Measurements from ENCODE around the gene C18orf63.
"Not testable (repeated sequence)": the region's sequence is repeated elsewhere in the genome, so short reads cannot be mapped to it uniquely, and the experiment has no call there.

The C18orf63 gene

DNA sequence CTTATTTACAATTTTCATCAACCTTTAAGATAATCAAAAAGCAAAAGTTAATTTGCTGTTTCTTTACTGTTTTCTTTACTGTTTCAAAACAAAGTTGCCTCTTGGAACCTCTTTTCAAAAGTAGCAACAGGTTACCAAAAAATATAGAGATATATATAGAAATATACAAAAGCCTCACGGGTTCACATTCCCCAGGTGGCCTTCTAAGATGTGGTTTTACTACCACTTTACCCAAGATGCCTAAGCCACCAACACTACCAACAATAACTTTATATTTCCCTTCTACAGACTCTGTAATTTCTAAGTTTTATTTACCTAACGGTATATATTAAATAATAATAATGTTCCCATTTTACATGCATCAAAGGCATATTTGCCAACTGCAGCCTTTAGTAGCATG is 28.8 kb upstream of the C18orf63 start:
- DNase-seq = no peak

GRCh38 chr18:74288041-74288440 is 27.6 kb upstream of the C18orf63 start:
- no peak for DNase-seq

- DNase-seq = no peak
Measured at GRCh38 chr18:74288730-74289129, 26.9 kb upstream of the C18orf63 start.

DNA sequence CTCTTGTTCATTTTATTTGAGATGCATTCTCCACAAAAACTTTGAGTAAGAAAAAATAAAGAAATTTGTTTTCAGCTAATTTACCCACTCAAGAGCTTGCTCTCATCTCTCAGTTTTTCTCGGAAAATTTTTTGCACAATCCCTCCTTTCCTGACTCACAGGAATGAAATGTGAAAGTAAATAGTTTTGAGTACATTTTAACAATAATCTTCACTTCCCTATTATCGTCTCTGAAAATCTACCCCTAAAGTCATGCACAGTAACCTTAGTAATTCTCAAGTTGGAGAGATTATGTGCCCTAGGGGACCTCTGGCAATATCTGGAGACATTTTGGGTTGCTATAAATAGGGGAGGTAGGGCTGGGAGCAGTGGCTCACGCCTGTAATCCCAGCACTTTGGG is 26.5 kb upstream of the C18orf63 start:
- DNase-seq = no peak

- no peak for DNase-seq
Measured at GRCh38 chr18:74290021-74290420, 25.6 kb upstream of the C18orf63 start.

DNA sequence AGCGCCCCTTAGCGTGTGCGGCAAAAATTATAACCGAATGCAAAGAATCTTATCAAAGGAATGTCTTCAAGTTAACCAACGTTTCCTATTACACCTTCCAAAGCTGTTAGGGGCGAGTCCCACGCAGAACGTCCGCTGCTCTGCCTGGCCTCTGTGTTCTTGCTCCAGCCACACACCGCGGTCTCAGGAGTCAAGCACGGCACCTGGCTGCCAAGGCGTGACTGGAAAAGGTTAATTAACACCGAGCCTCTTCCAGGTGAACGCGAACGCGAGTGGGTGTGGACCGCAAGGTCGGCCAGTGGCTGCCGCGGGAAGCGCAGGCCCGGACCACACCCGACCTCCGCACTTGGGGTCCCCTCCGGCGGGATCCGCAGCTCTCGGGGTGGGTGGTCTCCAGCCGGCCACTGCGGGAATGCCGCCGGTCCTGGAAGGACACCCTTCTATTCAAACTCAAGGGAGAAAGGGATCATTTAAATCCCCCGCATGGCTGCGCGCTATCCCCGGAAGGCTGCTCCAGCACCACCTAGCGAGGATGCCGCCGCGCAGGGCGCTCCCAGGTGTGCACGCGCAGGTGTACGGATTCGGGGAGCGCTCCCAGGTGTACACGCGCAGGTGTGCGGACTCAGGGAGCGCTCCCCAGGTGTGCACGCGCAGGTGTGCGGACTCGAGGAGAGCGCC is 24.7 kb upstream of the C18orf63 start:
- DNase-seq = no peak

- DNase-seq = no peak
Measured at GRCh38 chr18:74291472-74291770, 24.2 kb upstream of the C18orf63 start.

DNA sequence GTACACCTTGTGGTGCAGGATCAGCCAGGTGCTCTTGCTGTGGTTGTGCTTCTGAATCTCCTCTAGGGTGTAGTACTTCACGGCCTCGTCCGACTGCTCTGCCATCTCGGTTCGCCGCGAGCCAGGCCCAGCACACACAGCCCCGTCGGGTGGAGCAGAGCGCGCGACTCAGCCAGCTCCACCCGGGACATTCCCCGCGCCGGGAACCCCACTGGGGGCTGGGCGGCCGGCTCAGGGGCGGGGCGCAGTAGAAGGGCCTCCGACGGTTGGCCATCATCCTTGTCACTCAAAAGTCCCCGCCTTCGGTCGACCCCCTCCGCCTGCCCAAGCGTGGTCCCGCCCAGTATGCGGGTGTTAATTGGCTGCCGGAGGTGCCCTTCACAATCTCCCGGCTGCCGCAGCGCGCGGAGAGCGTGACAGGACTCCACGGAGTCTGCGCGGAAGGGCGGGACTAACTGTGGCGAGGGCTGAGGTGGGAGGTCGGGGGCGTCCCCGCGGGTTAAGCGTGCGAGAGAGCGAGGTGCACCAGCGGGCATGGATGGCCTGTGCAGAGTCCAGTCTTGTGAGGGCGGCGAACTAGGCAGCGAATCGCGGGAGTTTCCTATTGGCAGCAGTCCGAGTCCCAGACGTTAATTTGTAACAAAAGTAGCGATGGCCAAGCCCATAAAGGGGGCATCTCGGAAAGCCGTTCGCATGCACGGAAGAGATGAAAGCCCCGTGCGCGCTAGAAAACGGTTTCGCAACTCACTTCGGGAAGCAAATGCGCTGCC is 23.7 kb upstream of the C18orf63 start, which contains the start of gene CYB5A:
TSS of gene CYB5A (minus strand) at position 193 of the 770 bp plus-strand sequence. CDS start at position 105, 88 bp downstream.
- DNase-seq = peak; percentile 81 to 97

- DNase-seq = no peak
Measured at GRCh38 chr18:74292541-74292858, 23.1 kb upstream of the C18orf63 start.

DNA sequence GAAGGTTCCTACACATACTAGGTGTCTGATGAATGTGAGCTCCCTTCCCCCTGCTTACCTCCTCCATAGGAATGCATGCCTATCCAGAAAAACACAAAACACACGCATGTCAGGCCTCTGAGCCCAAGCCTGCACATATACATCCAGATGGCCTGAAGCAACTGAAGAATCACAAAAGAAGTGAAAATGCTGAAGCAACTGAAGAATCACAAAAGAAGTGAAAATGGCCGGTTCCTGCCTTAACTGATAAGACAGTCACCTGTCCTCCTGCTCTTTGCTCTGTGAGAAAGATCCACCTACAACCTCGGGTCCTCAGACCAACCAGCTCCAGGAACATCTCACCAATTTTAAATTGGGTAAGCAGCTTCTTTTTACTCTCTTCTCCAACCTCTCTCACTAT is 22.7 kb upstream of the C18orf63 start:
- DNase-seq = not testable (repeated sequence)

DNA sequence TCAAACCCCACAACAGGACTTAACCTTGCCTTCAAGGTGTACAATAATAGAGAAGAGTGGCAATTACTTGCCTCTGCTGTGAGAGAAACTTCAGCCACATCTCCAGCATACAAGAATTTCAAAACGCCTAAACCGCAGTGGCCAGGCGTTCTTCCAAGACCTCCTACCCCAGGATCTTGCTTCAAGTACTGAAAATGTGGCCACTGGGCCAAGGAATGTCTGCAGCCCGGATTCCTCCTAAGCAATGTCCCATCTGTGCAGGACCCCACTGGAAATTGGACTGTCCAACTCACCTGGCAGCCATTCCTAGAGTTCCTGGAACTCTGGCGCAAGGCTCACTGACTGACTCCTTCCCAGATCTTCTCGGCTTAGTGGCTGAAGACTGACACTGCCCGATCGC is 21.1 kb upstream of the C18orf63 start:
- no peak for DNase-seq

DNA sequence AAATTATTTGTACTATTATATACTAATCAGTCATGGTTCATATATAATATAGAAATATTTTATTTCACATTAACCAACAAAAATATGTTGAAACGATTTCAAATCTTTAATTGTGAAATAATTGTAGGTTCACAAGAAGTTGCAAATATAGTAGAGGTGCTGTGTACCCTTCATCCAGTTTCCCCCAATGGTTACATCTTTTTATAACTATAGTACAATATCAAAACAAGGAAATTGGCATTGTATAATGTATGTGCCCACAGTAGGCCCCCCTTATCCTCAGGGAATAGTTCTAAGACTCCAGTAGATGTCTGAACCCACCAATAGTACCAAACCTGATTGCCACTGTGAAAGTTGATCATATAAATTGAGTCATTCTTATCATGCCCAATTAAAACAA is 16.5 kb upstream of the C18orf63 start:
- DNase-seq = no peak

DNA sequence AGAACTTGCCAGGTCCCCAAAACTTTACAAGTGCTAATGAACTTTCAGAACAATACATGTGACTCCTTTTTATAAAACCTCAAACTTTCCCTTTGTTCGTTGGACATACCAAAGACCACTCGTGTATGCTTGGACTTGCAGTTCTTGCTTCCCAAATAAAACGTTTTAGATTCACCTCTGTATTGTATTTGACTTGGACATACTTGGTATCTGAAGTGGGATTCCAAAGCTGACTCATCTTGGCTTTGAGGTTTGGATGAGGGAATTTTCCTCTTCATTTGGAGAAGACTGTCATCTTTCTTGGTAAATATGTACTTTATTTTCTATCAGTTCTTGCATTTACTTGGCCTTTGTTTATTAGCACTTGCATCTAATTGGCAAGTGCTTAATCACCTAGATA is 15.9 kb upstream of the C18orf63 start:
- no peak for DNase-seq

DNA sequence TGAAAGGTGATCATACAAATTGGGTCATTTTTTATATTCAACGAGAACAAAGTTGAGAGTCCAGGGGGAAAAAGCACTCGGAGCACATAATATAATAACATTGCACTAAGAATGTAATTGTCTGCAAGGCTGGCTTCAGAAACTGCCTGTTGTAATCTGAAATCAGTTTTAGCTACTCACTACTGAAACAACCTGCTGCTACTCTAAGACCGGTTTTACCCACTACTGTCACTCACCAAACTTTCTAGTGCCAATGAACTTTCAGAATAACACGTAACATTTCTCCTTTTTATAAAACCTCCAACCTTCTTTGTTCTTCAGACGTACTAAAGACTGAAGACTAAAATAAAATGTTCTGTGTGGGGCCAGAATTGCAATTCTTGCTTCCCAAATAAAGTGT is 12.3 kb upstream of the C18orf63 start:
- no peak for DNase-seq

GRCh38 chr18:74303936-74304335 is 11.7 kb upstream of the C18orf63 start:
- no peak for DNase-seq

- DNase-seq = no peak
Measured at GRCh38 chr18:74310411-74310810, 5.2 kb upstream of the C18orf63 start.

DNA sequence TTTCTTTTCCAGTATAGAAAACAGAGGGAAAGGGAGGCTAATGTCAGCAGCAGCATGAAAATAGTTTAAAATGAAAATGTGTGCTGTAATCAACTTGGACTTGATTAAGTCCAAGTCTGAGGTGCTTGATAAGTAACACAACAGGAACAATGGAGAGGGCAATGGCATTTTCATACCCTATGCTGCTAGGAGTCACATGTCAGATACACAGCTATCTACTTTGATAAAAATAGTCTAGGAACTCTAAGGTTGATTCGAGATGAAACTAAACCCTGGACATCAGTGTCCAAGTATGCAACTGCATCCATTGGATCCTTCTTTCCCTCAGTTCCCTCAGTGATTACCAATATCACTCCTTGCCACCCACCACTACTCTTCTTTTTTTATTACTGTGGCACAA is 4.6 kb upstream of the C18orf63 start:
- no peak for DNase-seq

GRCh38 chr18:74314759-74315463 is 728 bp upstream of the C18orf63 start:
- DNase-seq = no peak

DNA sequence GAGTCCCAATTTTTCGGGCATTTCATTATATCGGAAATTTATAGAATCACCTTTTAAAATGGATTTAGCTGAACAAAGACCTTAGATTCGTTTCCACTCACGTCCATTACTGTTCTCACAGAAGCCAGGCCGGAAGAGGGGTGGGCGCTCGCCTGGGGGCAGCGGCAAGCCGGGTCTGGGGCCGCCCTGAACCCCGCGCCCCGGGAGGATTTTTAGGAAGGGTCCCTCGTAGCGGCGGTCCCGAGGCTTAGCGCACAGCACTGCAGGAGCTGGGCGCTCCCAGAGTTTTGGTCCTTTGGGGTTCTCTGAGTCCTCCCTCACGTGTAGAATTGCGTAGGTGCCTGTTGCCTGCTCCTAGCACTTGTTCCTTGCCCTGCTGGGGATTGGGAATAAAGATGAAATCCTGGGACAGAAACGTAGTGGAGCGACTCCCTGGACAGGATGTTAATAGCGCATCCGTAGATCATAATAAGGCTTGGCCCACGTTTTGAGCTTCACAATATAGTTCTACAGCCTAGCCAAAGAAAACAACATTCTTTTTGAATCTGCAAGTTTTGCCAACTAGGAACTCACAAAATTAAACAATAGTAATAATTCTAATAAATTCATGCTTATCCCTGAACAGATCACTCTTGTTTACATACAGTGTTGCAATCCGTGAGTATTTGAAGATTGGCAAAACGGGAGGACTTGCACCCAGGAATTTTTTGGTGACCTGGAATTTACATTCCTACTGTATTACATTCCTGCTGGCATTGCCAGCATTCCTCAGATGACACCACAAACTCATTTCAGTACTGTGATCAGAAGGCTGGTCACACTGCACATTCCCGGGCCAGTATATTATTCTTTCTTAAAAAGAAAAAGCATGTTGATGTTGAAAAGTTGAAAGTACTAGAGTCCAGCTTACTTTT is 875 bp downstream of the C18orf63 start:
- no peak for DNase-seq

DNA sequence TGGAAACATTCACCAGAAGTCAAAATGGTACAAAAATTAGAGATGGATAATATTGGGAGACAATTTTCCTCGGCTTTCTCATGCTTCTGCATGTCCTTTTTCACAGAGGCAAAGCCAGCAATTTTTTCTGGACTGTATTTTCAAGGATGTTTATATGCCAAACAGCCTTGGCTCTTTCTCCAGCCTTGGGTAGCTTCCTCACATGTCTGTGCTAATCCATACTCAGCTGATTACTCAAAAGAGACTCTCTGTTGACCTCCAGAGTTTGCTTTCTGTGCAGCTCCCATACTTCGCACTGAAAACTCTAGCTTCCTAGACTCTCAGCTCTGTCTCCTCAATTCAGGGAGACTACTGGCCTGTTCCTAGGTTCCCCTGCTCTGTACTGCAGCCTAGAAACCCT is 10.6 kb downstream of the C18orf63 start:
- DNase-seq = no peak

DNA sequence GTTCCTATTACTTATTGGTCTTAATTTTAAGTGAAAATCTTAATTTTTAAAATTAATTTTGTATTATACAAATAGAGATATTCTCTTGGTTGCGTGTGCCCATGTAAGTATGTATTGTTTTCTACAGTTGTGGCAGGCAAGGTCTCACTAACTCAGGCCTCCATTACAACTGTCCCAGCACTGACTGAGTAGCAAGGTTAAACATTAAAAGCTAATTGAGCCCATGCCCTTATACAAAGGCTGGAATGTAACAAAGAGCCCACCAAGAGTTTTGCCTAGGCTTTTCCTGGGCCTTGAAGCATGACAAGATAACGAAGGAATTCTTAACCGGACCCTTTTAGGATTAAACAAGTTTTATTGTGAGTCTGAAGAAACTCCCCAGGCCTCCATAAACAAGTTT is 11.2 kb downstream of the C18orf63 start:
- not testable (repeated sequence) for DNase-seq

- no peak for DNase-seq
Measured at GRCh38 chr18:74328206-74328605, 12.6 kb downstream of the C18orf63 start.

DNA sequence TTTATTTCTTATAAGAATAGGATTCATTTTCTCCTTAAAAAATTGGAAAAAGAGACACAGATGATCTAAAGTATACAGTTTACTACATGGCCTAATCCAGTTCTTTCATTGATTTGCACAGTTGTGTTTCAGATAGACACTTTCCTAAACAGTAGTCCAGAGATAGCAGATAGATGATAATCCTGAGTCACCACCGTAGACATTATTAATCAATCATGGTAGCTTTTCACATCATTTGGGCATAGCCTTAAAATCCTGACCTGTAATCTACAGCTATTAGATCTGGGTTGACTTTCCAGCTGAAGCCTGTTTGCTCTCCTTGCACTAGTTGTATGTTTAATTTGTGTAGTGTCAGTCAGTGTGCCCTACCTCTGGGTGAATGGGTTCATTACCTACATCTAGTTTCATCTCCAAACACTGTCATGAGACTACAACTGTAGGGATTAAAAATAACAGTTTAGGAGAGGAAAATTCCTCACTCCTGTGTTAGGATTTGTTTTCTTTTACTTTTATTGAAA is 14.1 kb downstream of the C18orf63 start:
- no peak for DNase-seq

Measured in NCI-H446 (cell line).